ENCODE data around the gene NAA38. TPM values are rescaled to one million over a fixed set of nuclear protein-coding genes. Genes with fewer than 3 reads are reported as not detected.

NAA38 gene
- total RNA-seq, 4 donors from 2014 or later, result 61.4 to 110 (median 102) TPM

DNA sequence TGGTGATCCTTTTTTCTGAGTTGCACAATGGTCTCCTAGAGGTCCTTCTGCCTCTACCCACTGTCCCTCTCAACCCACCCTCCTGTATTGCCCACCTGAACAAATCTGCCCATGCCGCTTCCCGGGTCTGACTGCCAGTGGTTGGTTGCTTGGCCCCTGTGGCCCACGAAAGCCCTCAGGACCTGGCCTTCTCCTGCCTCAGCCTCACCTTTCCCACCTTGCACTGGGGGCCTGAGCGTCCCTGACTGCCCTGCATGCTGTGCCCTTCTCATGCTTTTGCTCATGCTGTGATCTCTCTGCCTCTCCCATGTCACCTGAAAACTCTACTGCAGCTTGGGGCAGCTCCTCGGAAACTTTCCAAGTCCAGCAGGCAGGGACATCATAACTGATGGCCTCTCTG lies 37.1 kb downstream of the NAA38 start:
- Histone ChIP-seq H3K27me3 (peaks cover 0 to 6% (median 0%) of the 10 kb centered on the region in 4 donors), H3K4me3 (no peak overlapping the region), H3K27ac (replicated peaks in 1 of 4) (no peak overlapping the region), H3K36me3 (no peaks in the 10 kb centered on the region), H3K4me1 (peaks cover 0 to under 1% (median 0%) of the 10 kb centered on the region in 4 donors), H3K9me3 (no peaks in the 10 kb centered on the region)
- intact Hi-C loops (cut with DNase I), result loop anchor here (5.0 to 10.0 kb wide), 2 partner anchors 72 to 75 kb away; no protein-coding TSS in a partner anchor
- no peak for DNase-seq (ENCODE audit: extremely low spot score)
- WGBS, result 71% methylated on average over 5 of the region's 5 CpGs
- TF ChIP-seq POLR2A (IDR thresholded peaks at IDR 0.05; ENCODE audit: low read depth), result no peak
- TF ChIP-seq POLR2AphosphoS5 (IDR thresholded peaks at IDR 0.05), result no peak
- TF ChIP-seq CTCF (IDR thresholded peaks at IDR 0.05), result no peak
- TF ChIP-seq EP300 (IDR thresholded peaks at IDR 0.05), result no peak

DNA sequence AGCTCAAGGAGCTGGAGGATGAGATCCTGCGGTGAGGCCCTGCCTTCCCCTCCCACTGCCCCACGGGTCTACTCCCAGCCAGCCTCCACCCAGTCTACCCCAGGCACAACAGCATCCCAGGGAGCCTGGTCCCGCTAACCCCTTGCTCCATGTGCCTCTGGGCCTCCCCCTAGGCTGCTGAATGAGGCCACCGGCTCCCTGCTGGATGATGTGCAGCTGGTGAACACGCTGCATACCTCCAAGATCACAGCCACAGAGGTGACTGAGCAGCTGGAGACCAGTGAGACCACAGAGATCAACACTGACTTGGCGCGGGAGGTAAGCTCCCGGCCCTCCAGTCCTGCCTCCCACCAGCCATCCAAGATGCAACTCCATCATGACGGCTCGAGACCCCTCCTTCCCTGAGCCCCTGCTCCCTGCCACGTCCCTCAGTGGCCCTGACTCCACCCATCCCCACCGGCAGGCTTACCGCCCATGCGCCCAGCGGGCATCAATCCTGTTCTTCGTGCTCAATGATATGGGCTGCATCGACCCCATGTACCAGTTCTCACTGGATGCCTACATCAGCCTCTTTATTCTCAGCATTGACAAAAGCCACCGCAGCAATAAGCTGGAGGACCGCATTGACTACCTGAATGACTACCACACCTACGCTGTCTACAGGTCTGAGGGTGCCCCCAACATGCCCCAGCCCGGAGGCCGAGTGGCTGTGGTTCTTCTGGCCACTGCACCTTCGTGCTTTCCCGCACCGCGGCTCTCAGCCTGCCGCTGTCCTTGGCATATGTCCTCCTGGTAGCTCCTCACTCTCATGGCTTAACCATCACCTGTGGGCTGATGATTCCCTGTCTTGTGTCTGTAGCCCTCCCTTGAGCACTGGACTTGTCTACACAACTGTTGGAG lies 38.4 kb downstream of the NAA38 start:
- WGBS, result 94% methylated on average over 21 of the region's 27 CpGs
- intact Hi-C loops (cut with DNase I), result no loop called here
- TF ChIP-seq CTCF (IDR thresholded peaks at IDR 0.05) (no peak), POLR2A (IDR thresholded peaks at IDR 0.05; ENCODE audit: low read depth) (no peak), POLR2AphosphoS5 (IDR thresholded peaks at IDR 0.05) (no peak), EP300 (IDR thresholded peaks at IDR 0.05) (no peak)
- Histone ChIP-seq H3K4me3 (no peak overlapping the region), H3K4me1 (no peaks in the 10 kb centered on the region), H3K9me3 (no peaks in the 10 kb centered on the region), H3K27me3 (peaks cover 0 to 6% (median 0%) of the 10 kb centered on the region in 4 donors), H3K27ac (replicated peaks in 1 of 4) (no peak overlapping the region), H3K36me3 (no peaks in the 10 kb centered on the region)
- no peak for DNase-seq (ENCODE audit: extremely low spot score)

DNA sequence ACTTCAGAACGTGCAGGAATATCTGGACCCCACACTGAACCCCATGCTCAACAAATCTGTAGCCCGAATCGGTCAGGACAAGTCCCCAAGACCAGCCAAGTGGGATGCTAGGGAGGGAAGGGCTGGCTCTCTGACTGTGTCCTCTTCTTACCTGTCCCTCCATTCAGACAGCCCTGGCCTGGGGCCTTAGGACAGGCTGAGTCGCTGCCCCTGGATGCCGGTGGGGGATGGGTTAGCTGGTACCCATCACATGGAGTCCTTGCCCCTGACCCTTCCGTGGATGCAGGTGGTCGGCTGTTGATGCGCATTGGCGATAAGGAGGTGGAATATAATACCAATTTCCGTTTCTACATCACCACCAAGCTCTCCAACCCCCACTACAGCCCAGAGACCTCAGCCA lies 39.3 kb downstream of the NAA38 start:
- no peak for DNase-seq (ENCODE audit: extremely low spot score)
- 84% methylated on average over 10 of the region's 10 CpGs for WGBS
- no peak for TF ChIP-seq POLR2AphosphoS5 (IDR thresholded peaks at IDR 0.05)
- TF ChIP-seq EP300 (IDR thresholded peaks at IDR 0.05), result no peak
- no peak for TF ChIP-seq CTCF (IDR thresholded peaks at IDR 0.05)
- TF ChIP-seq POLR2A (IDR thresholded peaks at IDR 0.05; ENCODE audit: low read depth), result no peak
- H3K4me1 ChIP-seq, result no peaks in the 10 kb centered on the region
- H3K36me3 ChIP-seq, result no peaks in the 10 kb centered on the region
- intact Hi-C loops (cut with DNase I), result no loop called here
- H3K27ac ChIP-seq (replicated peaks in 1 of 4), result no peak overlapping the region
- no peaks in the 10 kb centered on the region for H3K9me3 ChIP-seq
- H3K4me3 ChIP-seq, result no peak overlapping the region
- peaks cover 0 to 6% (median 0%) of the 10 kb centered on the region in 4 donors for H3K27me3 ChIP-seq

- Histone ChIP-seq H3K4me1 (no peaks in the 10 kb centered on the region), H3K9me3 (no peaks in the 10 kb centered on the region), H3K36me3 (no peaks in the 10 kb centered on the region), H3K4me3 (no peak overlapping the region), H3K27ac (replicated peaks in 1 of 4) (no peak overlapping the region), H3K27me3 (peaks cover 0 to 6% (median 0%) of the 10 kb centered on the region in 4 donors)
- intact Hi-C loops (cut with DNase I), result no loop called here
- no peak for DNase-seq (ENCODE audit: extremely low spot score)
- WGBS, result 88% methylated on average over 9 of the region's 9 CpGs
- no peak for TF ChIP-seq CTCF (IDR thresholded peaks at IDR 0.05)
- TF ChIP-seq EP300 (IDR thresholded peaks at IDR 0.05), result no peak
- TF ChIP-seq POLR2A (IDR thresholded peaks at IDR 0.05; ENCODE audit: low read depth), result no peak
- TF ChIP-seq POLR2AphosphoS5 (IDR thresholded peaks at IDR 0.05), result no peak
Observed at GRCh38 chr17:7817643-7817964, 39.8 kb downstream of the NAA38 start.

Measured in esophagus muscularis mucosa (tissue), 4 donors.